Measurements from ENCODE around the gene CYP26B1.

The CYP26B1 gene

GRCh38 chr2:72166279-72166678 lies 18.6 kb upstream of the CYP26B1 start:
- DNase-seq (ENCODE audit: low read depth) = no peak
- no peak overlapping the region for H3K4me3 ChIP-seq (ENCODE audit: low read length)
- TF ChIP-seq CTCF (conservative IDR thresholded peaks at IDR 0.05; ENCODE audit: low read depth, low read length) = no peak

- no peak for TF ChIP-seq CTCF (conservative IDR thresholded peaks at IDR 0.05; ENCODE audit: low read depth, low read length)
- DNase-seq (ENCODE audit: low read depth) = no peak
These were observed 18.1 kb upstream of the CYP26B1 start for GRCh38 chr2:72165792-72166191.

GRCh38 chr2:72162574-72162973 lies 14.9 kb upstream of the CYP26B1 start:
- TF ChIP-seq CTCF (conservative IDR thresholded peaks at IDR 0.05; ENCODE audit: low read depth, low read length) = no peak
- DNase-seq (ENCODE audit: low read depth) = no peak
- H3K4me3 ChIP-seq (ENCODE audit: low read length) = no peak overlapping the region

More at GRCh38 chr2:72165792-72166191, 18.1 kb upstream of the CYP26B1 start:
- H3K4me3 ChIP-seq (ENCODE audit: low read length) = no peak overlapping the region

- TF ChIP-seq CTCF (conservative IDR thresholded peaks at IDR 0.05; ENCODE audit: low read depth, low read length) = no peak
- no peak for DNase-seq (ENCODE audit: low read depth)
- H3K4me3 ChIP-seq (ENCODE audit: low read length) = no peak overlapping the region
These were observed 11.7 kb upstream of the CYP26B1 start for GRCh38 chr2:72159211-72159993.

GRCh38 chr2:72157871-72158771 lies 10.5 kb upstream of the CYP26B1 start:
- no peak overlapping the region for H3K4me3 ChIP-seq (ENCODE audit: low read length)
- DNase-seq (ENCODE audit: low read depth) = no peak
- no peak for TF ChIP-seq CTCF (conservative IDR thresholded peaks at IDR 0.05; ENCODE audit: low read depth, low read length)

- no peak for TF ChIP-seq CTCF (conservative IDR thresholded peaks at IDR 0.05; ENCODE audit: low read depth, low read length)
- DNase-seq (ENCODE audit: low read depth) = no peak
- H3K4me3 ChIP-seq (ENCODE audit: low read length) = no peak overlapping the region
These were observed 9.2 kb upstream of the CYP26B1 start for GRCh38 chr2:72156872-72157271.
